HEK293 (cell line): ENCODE measurements around the gene HMGB3.

ENCODE experiments used
- CTCF ChIA-PET: fragments of 350-600 bp; formaldehyde crosslinking; extraction: SDS; loops from one replicate; lab custom pipeline; 2021; ENCODE audit warnings: antibody characterized with exemption; lab: Yijun Ruan, JAX
- POLR2A ChIA-PET: fragments of 300-600 bp; formaldehyde crosslinking; extraction: SDS; loops from one replicate; lab custom pipeline; 2020; ENCODE audit warnings: antibody characterized with exemption, inconsistent platforms; lab: Yijun Ruan, JAX
- H3K27ac ChIP-seq: fragments of 200-500 bp; sonication (Bioruptor generic); 2 replicates; pipeline ENCODE4 v1.5.1; 2014; ENCODE audit warnings: low read depth, low read length, control low read depth, inconsistent platforms; ENCODE audit errors: extremely low read depth
- H3K36me3 ChIP-seq, 2 experiments: fragments of 200-500 bp in 1 of 2; sonication (Bioruptor generic) in 1 of 2; 1 replicate in 1 of 2; 2 replicates in 1 of 2; pipeline ENCODE4 v1.5.1; 2014 to 2017; ENCODE audit warnings: inconsistent platforms in 2 of 2, low read length in 2 of 2; ENCODE audit not compliant: control insufficient read depth in 2 of 2, insufficient read depth in 1 of 2
- H3K4me1 ChIP-seq: fragments of 200-500 bp; sonication (Bioruptor generic); 2 replicates; pipeline ENCODE4 v1.5.1; 2014; ENCODE audit warnings: mild to moderate bottlenecking, low read length, inconsistent platforms; ENCODE audit not compliant: control insufficient read depth, insufficient read depth
- H3K4me3 ChIP-seq: 2 replicates; pipeline ENCODE4 v1.5.1; 2011; ENCODE audit warnings: low read depth, mild to moderate bottlenecking, control low read depth, low read length, moderate library complexity
- H3K9me3 ChIP-seq: fragments of 200-500 bp; sonication (Bioruptor generic); 2 replicates; pipeline ENCODE4 v1.5.1; 2014; ENCODE audit warnings: low read depth, low read length, inconsistent platforms; ENCODE audit not compliant: control insufficient read depth, insufficient read depth
- BCL11B ChIP-seq: fragments of 450-650 bp; formaldehyde crosslinking; IDR thresholded peaks from 2 replicates; pipeline ENCODE4 v1.5.1; 2016; ENCODE audit warnings: low read depth, missing biosample characterization, missing genetic modification characterization
- GFI1B ChIP-seq: fragments of 450-650 bp; formaldehyde crosslinking; IDR thresholded peaks from 2 replicates; pipeline ENCODE4 v1.5.1; 2016; ENCODE audit warnings: missing biosample characterization, missing genetic modification characterization
- GLI2 ChIP-seq: fragments of 450-650 bp; formaldehyde crosslinking; IDR thresholded peaks from 2 replicates; pipeline ENCODE4; 2017; ENCODE audit warnings: missing biosample characterization, missing genetic modification characterization, low read depth, borderline replicate concordance
- HOXC10 ChIP-seq: sonication (generic); formaldehyde crosslinking; IDR thresholded peaks from 2 replicates; pipeline ENCODE4 v1.8.1; 2023; ENCODE audit warnings: mild to moderate bottlenecking, missing genetic modification reagents
- HOXD13 ChIP-seq: sonication (generic); formaldehyde crosslinking; IDR thresholded peaks from 2 replicates; pipeline ENCODE4 v1.8.0; 2022; ENCODE audit warnings: missing genetic modification reagents, borderline replicate concordance
- IKZF3 ChIP-seq: fragments of 450-650 bp; IDR thresholded peaks from 2 replicates; pipeline ENCODE4 v1.5.0; 2018; ENCODE audit warnings: missing biosample characterization, mild to moderate bottlenecking, missing genetic modification characterization, moderate library complexity
- YY2 ChIP-seq: fragments of 450-650 bp; formaldehyde crosslinking; IDR thresholded peaks from 2 replicates; pipeline ENCODE4 v1.5.1; 2016; ENCODE audit warnings: missing biosample characterization, missing genetic modification characterization
- ZNF146 ChIP-seq: fragments of 450-650 bp; formaldehyde crosslinking; IDR thresholded peaks from 2 replicates; pipeline ENCODE4 v1.5.1; 2016; ENCODE audit warnings: missing biosample characterization, missing genetic modification characterization
- ZNF23 ChIP-seq: fragments of 450-650 bp; formaldehyde crosslinking; IDR thresholded peaks from 2 replicates; pipeline ENCODE4 v1.5.1; 2016; ENCODE audit warnings: missing biosample characterization, missing genetic modification characterization, borderline replicate concordance
- ZNF354C ChIP-seq: fragments of 450-650 bp; formaldehyde crosslinking; IDR thresholded peaks from 2 replicates; pipeline ENCODE4 v1.5.1; 2016; ENCODE audit warnings: missing biosample characterization, missing genetic modification characterization, low read depth, borderline replicate concordance
- ZNF366 ChIP-seq: fragments of 450-650 bp; formaldehyde crosslinking; conservative IDR thresholded peaks from 2 replicates; pipeline ENCODE4 v1.5.1; 2016; ENCODE audit warnings: missing biosample characterization, missing genetic modification characterization
- ZNF394 ChIP-seq: fragments of 450-650 bp; formaldehyde crosslinking; IDR thresholded peaks from 2 replicates; pipeline ENCODE4 v1.5.1; 2016; ENCODE audit warnings: missing biosample characterization, missing genetic modification characterization, mild to moderate bottlenecking, moderate library complexity, borderline replicate concordance
- ZNF473 ChIP-seq: fragments of 450-650 bp; formaldehyde crosslinking; IDR thresholded peaks from 2 replicates; pipeline ENCODE4 v1.5.1; 2017; ENCODE audit warnings: missing biosample characterization, missing genetic modification characterization
- ZNF624 ChIP-seq: fragments of 450-650 bp; formaldehyde crosslinking; IDR thresholded peaks from 2 replicates; pipeline ENCODE4 v1.5.1; 2017; ENCODE audit warnings: missing biosample characterization, missing genetic modification characterization
- ZNF660 ChIP-seq: fragments of 450-650 bp; IDR thresholded peaks from 2 replicates; pipeline ENCODE4 v1.5.1; 2018; ENCODE audit warnings: missing biosample characterization, mild to moderate bottlenecking, missing genetic modification characterization
- ZNF747 ChIP-seq: fragments of 450-650 bp; formaldehyde crosslinking; IDR thresholded peaks from 2 replicates; pipeline ENCODE4 v1.5.1; 2016; ENCODE audit warnings: missing biosample characterization, missing genetic modification characterization
- ZNF777 ChIP-seq: fragments of 450-650 bp; formaldehyde crosslinking; IDR thresholded peaks from 2 replicates; pipeline ENCODE4 v1.5.1; 2017; ENCODE audit warnings: missing biosample characterization, missing genetic modification characterization, borderline replicate concordance
- ZNF785 ChIP-seq: fragments of 450-650 bp; formaldehyde crosslinking; IDR thresholded peaks from 2 replicates; pipeline ENCODE4 v1.5.1; 2016; ENCODE audit warnings: missing biosample characterization, missing genetic modification characterization
- TF ChIP-seq, protein P1 (sequence below): fragments of 450-650 bp; formaldehyde crosslinking; IDR thresholded peaks from 2 replicates; pipeline ENCODE4 v1.5.1; 2016; ENCODE audit warnings: missing biosample characterization, missing genetic modification characterization
- TF ChIP-seq, protein P2 (sequence below): fragments of 450-650 bp; formaldehyde crosslinking; IDR thresholded peaks from 2 replicates; pipeline ENCODE4 v1.5.1; 2016; ENCODE audit warnings: missing biosample characterization, missing genetic modification characterization
- TF ChIP-seq, protein P3 (sequence below): fragments of 450-650 bp; formaldehyde crosslinking; IDR thresholded peaks from 2 replicates; pipeline ENCODE4 v1.5.1; 2016; ENCODE audit warnings: missing biosample characterization, missing genetic modification characterization

The HMGB3 gene

GRCh38 chrX:150989420-150989819 lies 6.3 kb downstream of the HMGB3 start:
- ChIA-PET CTCF (interaction anchor here (1.6 kb wide), 1 partner anchor 217 kb away, joined by 4 read pairs; no protein-coding TSS in a partner anchor), POLR2A (no interaction called here)
- TF ChIP-seq HOXC10 (CRISPR knock-in tag) (no peak), ZNF23 (no peak), GFI1B (tag by site-specific recombination) (no peak), ZNF624 (tag by site-specific recombination) (no peak)

GRCh38 chrX:150990910-150991309 lies 7.8 kb downstream of the HMGB3 start:
- TF ChIP-seq GLI2 (tag by site-specific recombination): no peak
- TF ChIP-seq IKZF3 (tag by site-specific recombination): no peak
- TF ChIP-seq ZNF473 (tag by site-specific recombination): no peak
- TF ChIP-seq, protein P1, sequence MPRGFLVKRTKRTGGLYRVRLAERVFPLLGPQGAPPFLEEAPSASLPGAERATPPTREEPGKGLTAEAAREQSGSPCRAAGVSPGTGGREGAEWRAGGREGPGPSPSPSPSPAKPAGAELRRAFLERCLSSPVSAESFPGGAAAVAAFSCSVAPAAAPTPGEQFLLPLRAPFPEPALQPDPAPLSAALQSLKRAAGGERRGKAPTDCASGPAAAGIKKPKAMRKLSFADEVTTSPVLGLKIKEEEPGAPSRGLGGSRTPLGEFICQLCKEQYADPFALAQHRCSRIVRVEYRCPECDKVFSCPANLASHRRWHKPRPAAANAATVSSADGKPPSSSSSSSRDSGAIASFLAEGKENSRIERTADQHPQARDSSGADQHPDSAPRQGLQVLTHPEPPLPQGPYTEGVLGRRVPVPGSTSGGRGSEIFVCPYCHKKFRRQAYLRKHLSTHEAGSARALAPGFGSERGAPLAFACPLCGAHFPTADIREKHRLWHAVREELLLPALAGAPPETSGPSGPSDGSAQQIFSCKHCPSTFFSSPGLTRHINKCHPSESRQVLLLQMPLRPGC: no peak
- TF ChIP-seq, protein P2, sequence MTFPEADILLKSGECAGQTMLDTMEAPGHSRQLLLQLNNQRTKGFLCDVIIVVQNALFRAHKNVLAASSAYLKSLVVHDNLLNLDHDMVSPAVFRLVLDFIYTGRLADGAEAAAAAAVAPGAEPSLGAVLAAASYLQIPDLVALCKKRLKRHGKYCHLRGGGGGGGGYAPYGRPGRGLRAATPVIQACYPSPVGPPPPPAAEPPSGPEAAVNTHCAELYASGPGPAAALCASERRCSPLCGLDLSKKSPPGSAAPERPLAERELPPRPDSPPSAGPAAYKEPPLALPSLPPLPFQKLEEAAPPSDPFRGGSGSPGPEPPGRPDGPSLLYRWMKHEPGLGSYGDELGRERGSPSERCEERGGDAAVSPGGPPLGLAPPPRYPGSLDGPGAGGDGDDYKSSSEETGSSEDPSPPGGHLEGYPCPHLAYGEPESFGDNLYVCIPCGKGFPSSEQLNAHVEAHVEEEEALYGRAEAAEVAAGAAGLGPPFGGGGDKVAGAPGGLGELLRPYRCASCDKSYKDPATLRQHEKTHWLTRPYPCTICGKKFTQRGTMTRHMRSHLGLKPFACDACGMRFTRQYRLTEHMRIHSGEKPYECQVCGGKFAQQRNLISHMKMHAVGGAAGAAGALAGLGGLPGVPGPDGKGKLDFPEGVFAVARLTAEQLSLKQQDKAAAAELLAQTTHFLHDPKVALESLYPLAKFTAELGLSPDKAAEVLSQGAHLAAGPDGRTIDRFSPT: no peak
- no peak for TF ChIP-seq YY2
- no peak for TF ChIP-seq HOXD13
- TF ChIP-seq ZNF354C (tag by site-specific recombination): no peak
- TF ChIP-seq ZNF146 (tag by site-specific recombination): no peak
- no peak for TF ChIP-seq ZNF747
- TF ChIP-seq ZNF777 (tag by site-specific recombination): no peak
- no peak for TF ChIP-seq ZNF660 (tag by site-specific recombination)
- TF ChIP-seq ZNF394 (tag by site-specific recombination): no peak
- TF ChIP-seq ZNF785 (tag by site-specific recombination): no peak
- TF ChIP-seq, protein P3, sequence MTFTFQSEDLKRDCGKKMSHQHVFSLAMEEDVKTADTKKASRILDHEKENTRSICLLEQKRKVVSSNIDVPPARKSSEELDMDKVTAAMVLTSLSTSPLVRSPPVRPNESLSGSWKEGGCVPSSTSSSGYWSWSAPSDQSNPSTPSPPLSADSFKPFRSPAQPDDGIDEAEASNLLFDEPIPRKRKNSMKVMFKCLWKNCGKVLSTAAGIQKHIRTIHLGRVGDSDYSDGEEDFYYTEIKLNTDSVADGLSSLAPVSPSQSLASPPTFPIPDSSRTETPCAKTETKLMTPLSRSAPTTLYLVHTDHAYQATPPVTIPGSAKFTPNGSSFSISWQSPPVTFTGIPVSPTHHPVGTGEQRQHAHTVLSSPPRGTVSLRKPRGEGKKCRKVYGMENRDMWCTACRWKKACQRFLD: no peak
- no peak for TF ChIP-seq ZNF366
- no peak for TF ChIP-seq BCL11B (tag by site-specific recombination)
- Histone ChIP-seq H3K27ac (no peak overlapping the region), H3K9me3 (no peaks in the 10 kb centered on the region), H3K4me1 (no peaks in the 10 kb centered on the region), H3K36me3 (peaks cover 5 to 28% of the 10 kb centered on the region in 2 experiments; a peak in 2 of 3 replicates), H3K4me3 (no peak overlapping the region)
- POLR2A ChIA-PET: no interaction called here
- CTCF ChIA-PET: interaction anchor here (0.6 to 1.5 kb wide), 3 partner anchors 12 to 219 kb away, joined by 3 to 5 read pairs (median 4); no protein-coding TSS in a partner anchor

More at GRCh38 chrX:150989420-150989819, 6.3 kb downstream of the HMGB3 start:
- Histone ChIP-seq H3K4me1 (no peaks in the 10 kb centered on the region), H3K9me3 (no peaks in the 10 kb centered on the region), H3K27ac (no peak overlapping the region), H3K36me3 (peaks cover 5 to 37% of the 10 kb centered on the region in 2 experiments), H3K4me3 (no peak overlapping the region)
